AG09309 (cell line): ENCODE data around the gene SPATS2.

Experiments
- DNase-seq: peaks from one replicate; pipeline ENCODE4 v3.0.0-alpha.2; 2010; ENCODE audit warnings: low read depth
- H3K4me3 ChIP-seq: 2 replicates; pipeline ENCODE4 v1.5.1; 2011; ENCODE audit warnings: mild to moderate bottlenecking, low read depth, low read length, moderate library complexity; ENCODE audit not compliant: control insufficient read depth
- TF ChIP-seq, protein P1 (sequence below): IDR thresholded peaks from 2 replicates; pipeline ENCODE4 v1.5.1; 2011; ENCODE audit warnings: mild to moderate bottlenecking, low read depth, low read length, inconsistent platforms; ENCODE audit not compliant: insufficient read depth, control insufficient read depth; ENCODE audit errors: missing control alignments

The SPATS2 gene

DNA sequence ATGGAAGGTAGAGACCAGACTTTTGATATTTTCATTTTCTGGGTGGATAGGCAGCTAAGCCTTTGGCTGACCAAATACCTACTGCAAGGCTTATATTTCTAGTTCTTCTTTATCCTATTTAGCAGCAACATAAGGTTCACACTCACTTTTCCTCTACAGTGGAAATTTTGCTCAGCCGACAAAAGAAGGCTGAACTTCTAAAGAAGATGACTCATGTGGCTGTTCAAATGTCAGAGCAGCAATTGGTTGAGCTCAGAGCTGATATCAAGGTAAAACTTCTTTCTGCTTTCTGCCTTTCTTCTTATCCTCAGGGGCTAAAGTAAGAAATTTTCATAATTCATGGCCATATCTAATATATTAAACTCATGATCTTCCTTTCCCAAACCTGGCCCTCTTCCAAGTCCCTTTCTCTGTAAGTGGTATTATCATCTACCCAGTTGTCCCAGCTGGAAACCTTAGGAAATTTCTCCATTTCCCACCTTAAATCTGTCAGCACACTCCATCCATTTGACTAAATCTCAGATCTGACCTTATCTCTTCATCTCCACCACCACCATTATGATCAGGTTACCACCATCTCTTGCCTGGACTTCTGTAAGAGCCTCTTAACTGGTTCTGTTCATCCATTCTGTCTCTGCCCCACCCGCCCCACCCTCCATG, 151.8 kb downstream of the SPATS2 start:
- H3K4me3 ChIP-seq = no peak overlapping the region
- no peak for DNase-seq
- TF ChIP-seq, protein P1, sequence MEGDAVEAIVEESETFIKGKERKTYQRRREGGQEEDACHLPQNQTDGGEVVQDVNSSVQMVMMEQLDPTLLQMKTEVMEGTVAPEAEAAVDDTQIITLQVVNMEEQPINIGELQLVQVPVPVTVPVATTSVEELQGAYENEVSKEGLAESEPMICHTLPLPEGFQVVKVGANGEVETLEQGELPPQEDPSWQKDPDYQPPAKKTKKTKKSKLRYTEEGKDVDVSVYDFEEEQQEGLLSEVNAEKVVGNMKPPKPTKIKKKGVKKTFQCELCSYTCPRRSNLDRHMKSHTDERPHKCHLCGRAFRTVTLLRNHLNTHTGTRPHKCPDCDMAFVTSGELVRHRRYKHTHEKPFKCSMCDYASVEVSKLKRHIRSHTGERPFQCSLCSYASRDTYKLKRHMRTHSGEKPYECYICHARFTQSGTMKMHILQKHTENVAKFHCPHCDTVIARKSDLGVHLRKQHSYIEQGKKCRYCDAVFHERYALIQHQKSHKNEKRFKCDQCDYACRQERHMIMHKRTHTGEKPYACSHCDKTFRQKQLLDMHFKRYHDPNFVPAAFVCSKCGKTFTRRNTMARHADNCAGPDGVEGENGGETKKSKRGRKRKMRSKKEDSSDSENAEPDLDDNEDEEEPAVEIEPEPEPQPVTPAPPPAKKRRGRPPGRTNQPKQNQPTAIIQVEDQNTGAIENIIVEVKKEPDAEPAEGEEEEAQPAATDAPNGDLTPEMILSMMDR = no peak

DNA sequence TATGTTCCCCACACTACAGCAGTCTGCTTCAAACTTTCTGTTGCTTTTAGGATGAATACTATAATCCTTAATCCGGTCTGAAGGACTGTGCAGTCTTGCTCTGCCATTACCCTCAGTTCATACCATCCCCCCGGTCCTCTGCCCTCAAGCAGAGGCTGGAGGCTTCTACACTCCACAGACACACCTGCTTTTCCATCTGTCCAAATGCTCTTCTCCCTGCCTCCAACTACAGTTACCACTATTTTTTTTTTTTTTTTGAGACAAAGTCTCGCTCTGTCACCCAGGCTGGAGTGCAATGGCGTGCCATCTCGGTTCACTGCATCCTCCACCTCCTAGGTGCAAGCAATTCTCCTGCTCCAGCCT, 152.3 kb downstream of the SPATS2 start:
- no peak for DNase-seq
- H3K4me3 ChIP-seq = no peak overlapping the region
- TF ChIP-seq, protein P1 = no peak

DNA sequence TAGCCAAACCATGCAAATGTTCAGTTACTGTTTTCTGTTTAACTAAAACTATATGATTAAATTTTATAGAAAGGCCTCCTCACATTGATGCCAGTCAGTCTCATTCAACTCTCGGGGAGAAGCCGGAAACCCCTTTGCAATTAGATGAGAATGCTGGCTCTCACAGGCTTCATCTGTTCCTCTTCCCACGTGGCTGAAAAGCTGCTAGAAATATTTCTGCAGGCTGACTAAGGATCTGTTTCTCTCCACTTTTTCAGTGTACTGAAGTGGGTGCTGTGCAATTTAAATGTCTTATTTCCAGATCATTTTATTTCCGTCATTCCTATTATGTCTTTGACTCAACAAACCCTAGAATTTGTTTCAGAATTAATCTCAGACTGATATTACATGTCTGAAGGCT, 154.1 kb downstream of the SPATS2 start:
- H3K4me3 ChIP-seq = no peak overlapping the region
- DNase-seq = no peak
- TF ChIP-seq, protein P1 = no peak

DNA sequence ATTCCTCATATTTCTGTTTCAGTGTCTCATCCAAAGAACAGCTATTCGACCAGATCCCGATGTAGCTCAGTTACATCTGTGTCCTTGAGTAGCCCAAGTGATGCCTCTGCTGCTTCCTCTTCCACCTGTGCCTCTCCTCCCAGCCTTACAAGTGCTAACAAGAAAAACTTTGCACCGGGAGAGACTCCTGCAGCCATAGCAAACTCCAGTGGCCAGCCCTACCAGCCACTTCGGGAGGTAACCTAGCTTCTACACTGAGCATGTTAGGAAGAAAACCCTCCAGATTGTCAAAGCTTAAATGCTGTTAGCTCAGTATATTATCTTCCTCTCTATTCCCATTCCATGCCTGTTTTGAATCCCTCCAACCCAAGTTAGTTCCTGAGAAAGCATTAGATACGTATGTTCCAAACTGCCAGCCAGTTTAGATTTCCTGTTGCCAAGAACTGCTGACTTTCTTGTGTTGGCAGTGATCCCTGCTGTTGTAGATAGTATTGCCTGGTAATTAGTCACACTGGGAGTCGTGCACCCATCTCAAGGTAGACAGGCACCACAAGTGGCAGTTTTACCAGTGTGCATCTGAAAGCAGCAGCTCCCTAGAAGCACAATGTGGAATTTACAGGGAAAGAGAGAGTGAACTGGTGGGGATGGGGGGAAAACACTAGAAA, 157.5 kb downstream of the SPATS2 start:
- TF ChIP-seq, protein P1 = no peak
- H3K4me3 ChIP-seq = no peak overlapping the region
- DNase-seq = no peak

DNA sequence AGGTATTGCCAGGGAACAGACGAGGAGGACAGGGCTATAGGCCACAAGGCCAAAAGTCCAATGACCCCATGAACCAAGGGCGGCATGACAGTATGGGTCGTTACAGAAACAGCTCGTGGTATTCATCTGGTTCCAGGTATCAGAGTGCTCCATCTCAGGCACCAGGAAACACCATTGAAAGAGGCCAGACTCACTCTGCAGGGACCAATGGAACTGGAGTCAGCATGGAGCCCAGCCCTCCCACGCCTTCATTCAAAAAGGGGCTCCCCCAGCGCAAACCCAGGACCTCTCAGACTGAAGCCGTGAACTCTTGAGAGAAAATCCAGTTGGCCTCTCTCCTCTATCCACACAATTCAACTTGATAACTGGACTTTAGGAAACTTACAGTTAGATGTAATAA, 158.7 kb downstream of the SPATS2 start:
- H3K4me3 ChIP-seq = no peak overlapping the region
- TF ChIP-seq, protein P1 = no peak
- DNase-seq = no peak

DNA sequence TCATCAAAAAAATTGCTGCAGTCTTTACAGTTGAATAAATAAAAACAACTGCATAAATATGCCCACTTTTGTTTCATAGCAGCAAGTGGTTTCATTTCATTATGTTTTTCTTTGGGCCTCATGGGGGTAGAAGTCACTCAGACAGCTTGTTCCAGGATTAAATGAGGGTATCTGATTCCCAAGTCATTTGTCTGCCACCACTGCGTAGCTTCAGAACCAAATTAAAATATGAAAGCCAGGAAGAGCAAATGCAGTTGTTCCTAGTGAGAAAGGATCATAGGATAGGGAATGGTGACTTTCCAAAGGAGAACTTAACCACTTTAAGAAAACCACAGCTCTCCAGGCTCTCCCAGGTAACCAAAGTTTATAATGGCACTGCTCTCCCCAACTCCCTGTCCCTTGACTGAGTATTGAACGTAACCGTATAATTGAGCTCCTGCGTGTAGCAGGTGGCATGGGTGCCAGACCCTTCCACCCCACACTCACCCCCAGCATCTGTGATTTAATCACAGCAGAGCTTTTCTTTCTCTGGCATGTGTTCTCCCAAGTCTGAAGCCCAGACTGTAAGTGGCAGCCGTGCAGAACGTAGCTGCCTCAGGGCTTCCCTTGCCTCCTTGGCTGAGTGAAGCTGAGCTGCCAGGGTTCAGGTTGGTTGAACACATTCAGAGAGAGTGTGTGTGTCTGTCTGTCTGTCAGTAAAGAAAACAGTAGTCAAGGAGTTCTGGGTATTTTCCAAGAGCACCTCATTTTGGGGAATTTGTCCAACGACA, 160.3 kb downstream of the SPATS2 start:
- no peak for DNase-seq
- no peak overlapping the region for H3K4me3 ChIP-seq
- TF ChIP-seq, protein P1 = no peak
